ENCODE data around the gene UMAD1.

- TF ChIP-seq CTCF (IDR thresholded peaks at IDR 0.05), result no peak
- no peak for TF ChIP-seq POLR2A (IDR thresholded peaks at IDR 0.05)
These were observed 98.1 kb downstream of the UMAD1 start for GRCh38 chr7:7738622-7739021.

Measured in testis (tissue), 2 donors.